ENCODE measurements around the gene MMP14. TPM values are rescaled to one million over a fixed set of nuclear protein-coding genes. Genes with fewer than 3 reads are reported as not detected.

Gene MMP14
- total RNA-seq, 2 experiments from 2014 or later: 2.8 to 9.0 TPM

- intact Hi-C loops (cut with micrococcal nuclease; ENCODE audit: unreplicated experiment): no loop called here
- no peak for DNase-seq (ENCODE audit: low spot score)
- ChIA-PET POLR2A (interaction anchor here (0.6 to 2.9 kb wide), 5 partner anchors 8 to 20 kb away, joined by 3 to 14 read pairs (median 4); no protein-coding TSS in a partner anchor), CTCF (ENCODE audit: unreplicated experiment) (no interaction called here)
- Histone ChIP-seq H2AFZ (ENCODE audit: low read length) (peak overlapping the region; percentile 1; the same call in 1 of the 2 replicates), H3K36me3 (ENCODE audit: insufficient read depth, low read length) (peaks cover 58% of the 10 kb centered on the region), H3K4me2 (ENCODE audit: low read length) (peak overlapping the region; percentile 63), H4K20me1 (ENCODE audit: insufficient read depth, low read length) (no peaks in the 10 kb centered on the region), H3K4me3 (ENCODE audit: low read depth, low read length, poor library complexity, severe bottlenecking) (peak overlapping the region; percentile 6), H3K27ac (ENCODE audit: low read depth, low read length, poor library complexity, severe bottlenecking) (peak overlapping the region; percentile 58), H3K79me2 (ENCODE audit: insufficient read depth, low read depth, low read length) (peaks cover 74% of the 10 kb centered on the region), H3K9me2 (ENCODE audit: insufficient read depth, low read length) (no peaks in the 10 kb centered on the region), H3K4me1 (ENCODE audit: insufficient read depth, low read length, poor library complexity, severe bottlenecking) (peaks cover 98% of the 10 kb centered on the region), H3K9me3 (ENCODE audit: low read length) (no peaks in the 10 kb centered on the region)
- BruUV-seq (replicated peaks): no TSS peak
- TF ChIP-seq CTCF (conservative IDR thresholded peaks at IDR 0.05; ENCODE audit: low read length): no peak
- TF ChIP-seq EZH2phosphoT487 (IDR thresholded peaks at IDR 0.05; ENCODE audit: borderline replicate concordance, low read depth, low read length): no peak
Measured at GRCh38 chr14:22798528-22798927, 37.9 kb upstream of the MMP14 start.

GRCh38 chr14:22800346-22800745 is 36.0 kb upstream of the MMP14 start:
- CTCF ChIA-PET (ENCODE audit: unreplicated experiment): no interaction called here
- H3K9me3 ChIP-seq (ENCODE audit: low read length): no peaks in the 10 kb centered on the region

More at GRCh38 chr14:22800346-22800745, 36.0 kb upstream of the MMP14 start:
- Histone ChIP-seq H3K79me2 (ENCODE audit: insufficient read depth, low read depth, low read length) (peaks cover 82% of the 10 kb centered on the region), H3K4me1 (ENCODE audit: insufficient read depth, low read length, poor library complexity, severe bottlenecking) (peaks cover 98% of the 10 kb centered on the region), H3K9me2 (ENCODE audit: insufficient read depth, low read length) (no peaks in the 10 kb centered on the region), H3K4me3 (ENCODE audit: low read depth, low read length, poor library complexity, severe bottlenecking) (no peak overlapping the region), H3K27ac (ENCODE audit: low read depth, low read length, poor library complexity, severe bottlenecking) (peak overlapping the region; percentile 12), H3K36me3 (ENCODE audit: insufficient read depth, low read length) (peaks cover 55% of the 10 kb centered on the region), H4K20me1 (ENCODE audit: insufficient read depth, low read length) (no peaks in the 10 kb centered on the region), H2AFZ (ENCODE audit: low read length) (no peak overlapping the region), H3K4me2 (ENCODE audit: low read length) (no peak overlapping the region)
- intact Hi-C loops (cut with micrococcal nuclease; ENCODE audit: unreplicated experiment): no loop called here
- POLR2A ChIA-PET: interaction anchor here (0.7 to 1.0 kb wide), 3 partner anchors 9 to 12 kb away, joined by 3 read pairs; no protein-coding TSS in a partner anchor
- TF ChIP-seq EZH2phosphoT487 (IDR thresholded peaks at IDR 0.05; ENCODE audit: borderline replicate concordance, low read depth, low read length) (no peak), CTCF (conservative IDR thresholded peaks at IDR 0.05; ENCODE audit: low read length) (no peak)
- no TSS peak for BruUV-seq (replicated peaks)
- no peak for DNase-seq (ENCODE audit: low spot score)
